Measurements from ENCODE around the gene RRAS. TPM values are rescaled to one million over a fixed set of nuclear protein-coding genes. Genes with fewer than 3 reads are reported as not detected.

The RRAS gene
- total RNA-seq, 6 experiments from 2014 or later: 8.5 to 16.4 (median 11.5) TPM

DNA sequence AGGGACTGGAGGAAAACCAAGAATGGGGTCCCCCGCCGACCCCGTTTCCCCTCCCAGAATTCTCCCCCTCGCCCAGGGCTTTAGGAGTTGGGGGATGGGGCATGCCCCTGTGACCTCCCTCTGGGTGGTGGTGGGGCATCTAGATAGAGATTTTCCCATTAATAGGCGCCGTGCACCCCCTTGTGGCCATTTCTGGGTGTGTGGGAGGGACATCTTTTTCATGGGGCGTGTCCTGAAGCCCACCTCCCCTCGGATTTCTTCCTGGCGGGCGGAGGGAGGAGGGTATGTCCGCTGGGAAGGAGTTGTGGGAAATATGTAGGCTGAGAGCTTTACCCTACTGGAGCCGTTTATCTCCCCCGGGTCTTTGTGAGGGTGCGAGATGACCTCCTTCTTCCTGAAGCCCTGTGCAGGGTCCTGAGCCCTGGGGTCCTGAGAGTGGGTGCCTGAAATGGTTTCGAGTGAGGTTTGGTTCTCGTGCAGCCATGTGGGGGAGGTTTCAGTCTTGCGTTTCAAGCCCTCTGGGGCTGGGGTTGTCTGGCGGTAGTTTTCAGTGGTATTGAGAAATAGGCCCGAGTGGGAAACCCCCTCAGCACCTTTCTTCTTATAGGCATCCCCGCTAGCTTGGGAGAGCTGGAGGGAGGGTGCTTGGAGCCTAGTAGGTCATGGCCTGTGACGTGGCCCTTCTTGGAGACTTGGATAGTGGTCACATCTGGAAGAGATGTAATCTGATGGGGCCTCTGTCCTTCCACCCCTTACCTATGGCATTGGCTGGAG, 38.1 kb upstream of the RRAS start:
- ATAC-seq (no peak), DNase-seq (peak; percentile 47 to 76 (median 73))
- TF ChIP-seq, protein P1, sequence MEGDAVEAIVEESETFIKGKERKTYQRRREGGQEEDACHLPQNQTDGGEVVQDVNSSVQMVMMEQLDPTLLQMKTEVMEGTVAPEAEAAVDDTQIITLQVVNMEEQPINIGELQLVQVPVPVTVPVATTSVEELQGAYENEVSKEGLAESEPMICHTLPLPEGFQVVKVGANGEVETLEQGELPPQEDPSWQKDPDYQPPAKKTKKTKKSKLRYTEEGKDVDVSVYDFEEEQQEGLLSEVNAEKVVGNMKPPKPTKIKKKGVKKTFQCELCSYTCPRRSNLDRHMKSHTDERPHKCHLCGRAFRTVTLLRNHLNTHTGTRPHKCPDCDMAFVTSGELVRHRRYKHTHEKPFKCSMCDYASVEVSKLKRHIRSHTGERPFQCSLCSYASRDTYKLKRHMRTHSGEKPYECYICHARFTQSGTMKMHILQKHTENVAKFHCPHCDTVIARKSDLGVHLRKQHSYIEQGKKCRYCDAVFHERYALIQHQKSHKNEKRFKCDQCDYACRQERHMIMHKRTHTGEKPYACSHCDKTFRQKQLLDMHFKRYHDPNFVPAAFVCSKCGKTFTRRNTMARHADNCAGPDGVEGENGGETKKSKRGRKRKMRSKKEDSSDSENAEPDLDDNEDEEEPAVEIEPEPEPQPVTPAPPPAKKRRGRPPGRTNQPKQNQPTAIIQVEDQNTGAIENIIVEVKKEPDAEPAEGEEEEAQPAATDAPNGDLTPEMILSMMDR (IDR thresholded peaks at IDR 0.05): peak; percentile 56 to 58 (median 58)
- TF ChIP-seq POLR2A (IDR thresholded peaks at IDR 0.05): no peak
- H3K4me1 ChIP-seq: peaks cover 0 to 14% (median 4%) of the 10 kb centered on the region in 4 donors
- H3K36me3 ChIP-seq: peaks cover 0 to 20% (median 5%) of the 10 kb centered on the region in 4 donors
- peak overlapping the region; percentile 63 to 88 (median 83) for H3K27ac ChIP-seq
- H3K27me3 ChIP-seq: no peaks in the 10 kb centered on the region
- H3K4me3 ChIP-seq: peak overlapping the region; percentile 85 to 99 (median 93)
- no peaks in the 10 kb centered on the region for H3K9me3 ChIP-seq
- WGBS (ENCODE audit: insufficient coverage, low coverage, low lambda C conversion rate, missing lambda C conversion rate): 2% methylated on average over 9 of the region's 21 CpGs
- intact Hi-C loops (cut with DNase I): no loop called here

DNA sequence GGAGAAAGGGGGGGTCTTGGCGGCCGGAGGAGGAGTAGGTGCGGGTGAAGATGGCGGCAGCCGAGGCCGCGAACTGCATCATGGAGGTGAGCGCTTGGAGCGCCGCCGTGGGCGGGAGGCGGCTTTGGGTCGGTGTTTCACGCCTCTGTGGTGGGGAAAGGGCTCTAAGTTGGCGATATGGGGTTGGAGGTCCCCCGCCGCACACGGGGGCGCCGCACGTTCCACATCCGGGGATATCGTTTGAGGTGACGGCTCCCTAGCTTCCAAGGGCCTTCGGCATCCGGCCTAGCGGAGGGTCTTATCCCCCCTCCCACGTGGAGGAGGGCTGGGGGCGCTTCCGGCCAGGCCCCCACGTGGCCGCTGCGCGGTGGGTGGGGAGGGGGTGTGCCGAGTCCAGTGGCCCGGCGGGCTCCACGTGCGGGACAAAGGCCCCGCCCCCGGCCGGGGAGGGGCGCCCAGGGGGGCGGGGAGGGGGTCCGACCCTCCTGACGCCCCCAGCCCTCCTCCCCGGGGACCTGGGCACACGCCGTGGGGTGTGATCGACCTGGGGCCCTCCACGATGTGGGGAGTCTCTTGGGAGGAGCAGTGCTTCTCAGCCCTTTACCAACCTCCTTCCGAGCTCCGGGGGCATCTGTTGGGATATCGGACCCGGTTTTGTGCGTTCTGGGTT, 37.4 kb upstream of the RRAS start, which contains the start of gene PRMT1:
TSS of gene PRMT1 (plus strand) at position 41 of the 670 bp plus-strand sequence. CDS start at position 51, 10 bp downstream.
- Histone ChIP-seq H3K4me3 (peak within 1 kb of the TSS; percentile 85 to 99 (median 93)), H3K36me3 (peaks cover 0 to 13% (median 4%) of the 10 kb centered on the region in 4 donors), H3K27ac (peak within 1 kb of the TSS; percentile 87 to 93 (median 89)), H3K27me3 (no peaks in the 10 kb centered on the region), H3K9me3 (no peaks in the 10 kb centered on the region), H3K4me1 (peaks cover 0 to 14% (median 4%) of the 10 kb centered on the region in 4 donors)
- WGBS (ENCODE audit: insufficient coverage, low coverage, low lambda C conversion rate, missing lambda C conversion rate): 0% methylated on average over 5 of the region's 57 CpGs
- DNase-seq (peak in 2 of 3 donors; percentile 68), ATAC-seq (peak; percentile 2 to 27 (median 13))
- TF ChIP-seq, protein P1 (IDR thresholded peaks at IDR 0.05): no peak
- TF ChIP-seq POLR2A (IDR thresholded peaks at IDR 0.05): peak; percentile 91
- intact Hi-C loops (cut with DNase I): no loop called here

DNA sequence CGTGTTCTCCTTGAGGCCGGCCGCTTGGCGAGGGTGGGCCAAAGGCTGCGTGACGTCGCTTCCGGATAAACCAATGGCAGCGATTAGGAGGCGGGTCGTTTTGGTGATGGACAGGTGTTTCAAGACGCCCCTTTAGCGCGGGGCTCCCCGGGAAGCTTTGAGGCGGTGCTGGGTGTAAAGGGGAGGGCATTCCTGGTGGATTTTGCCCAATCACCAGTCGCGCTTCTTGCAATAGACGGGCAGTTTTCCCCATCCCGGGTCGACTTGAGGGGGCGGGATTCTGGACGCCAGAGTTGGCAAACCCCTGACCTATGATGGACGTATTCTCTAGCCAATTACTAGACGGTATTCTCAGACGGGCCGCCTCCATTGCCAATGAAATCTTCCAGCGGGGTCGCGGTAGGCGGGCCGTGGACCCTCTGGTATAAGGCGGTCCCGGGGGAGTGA, 36.9 kb upstream of the RRAS start:
- peak overlapping the region; percentile 87 to 93 (median 89) for H3K27ac ChIP-seq
- 0% methylated on average over 14 of the region's 34 CpGs for WGBS (ENCODE audit: insufficient coverage, low coverage, low lambda C conversion rate, missing lambda C conversion rate)
- intact Hi-C loops (cut with DNase I): no loop called here
- TF ChIP-seq POLR2A (IDR thresholded peaks at IDR 0.05): no peak
- TF ChIP-seq, protein P1 (IDR thresholded peaks at IDR 0.05): no peak
- H3K4me1 ChIP-seq: peaks cover 0 to 18% (median 4%) of the 10 kb centered on the region in 4 donors
- H3K4me3 ChIP-seq: peak overlapping the region; percentile 85 to 99 (median 93)
- no peaks in the 10 kb centered on the region for H3K27me3 ChIP-seq
- ATAC-seq (peak; percentile 80 to 90 (median 84)), DNase-seq (peak; percentile 99 to 100 (median 100))
- H3K36me3 ChIP-seq: peaks cover 0 to 7% (median 1%) of the 10 kb centered on the region in 4 donors
- no peaks in the 10 kb centered on the region for H3K9me3 ChIP-seq

DNA sequence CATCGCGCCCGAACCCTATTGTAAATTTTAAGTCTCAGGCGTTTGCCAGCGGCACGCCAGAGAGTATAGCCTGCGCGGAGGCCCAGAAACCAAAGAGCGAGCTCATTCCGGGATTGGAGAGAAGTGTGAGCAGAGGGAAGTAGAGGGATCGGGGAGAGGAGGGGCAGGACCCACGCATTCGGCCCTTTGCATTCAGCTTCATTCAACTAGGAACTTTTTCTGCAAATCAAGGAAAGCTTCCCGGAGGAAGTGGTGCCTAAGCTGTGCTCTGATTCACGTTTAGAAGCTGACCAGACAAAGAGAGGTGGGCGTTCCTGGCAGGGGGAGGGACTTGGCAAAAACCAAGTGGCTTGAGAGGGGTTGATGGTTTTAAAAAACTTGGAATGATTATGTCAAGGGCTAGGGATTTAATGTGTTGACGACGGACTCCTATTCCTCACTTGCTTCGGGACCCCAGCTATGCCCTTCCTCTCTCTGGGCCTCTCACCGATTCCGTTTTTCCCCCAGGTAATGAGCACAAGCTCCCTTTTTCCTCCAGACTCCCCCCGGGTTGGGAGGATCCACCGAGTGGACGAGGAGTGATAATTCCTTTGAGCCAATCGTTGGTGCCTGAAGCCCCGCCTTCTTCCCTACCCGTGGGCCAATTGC, 36.3 kb upstream of the RRAS start:
- WGBS (ENCODE audit: insufficient coverage, low coverage, low lambda C conversion rate, missing lambda C conversion rate): 2% methylated on average over 24 of the region's 27 CpGs

More for the DNA sequence above, 36.3 kb upstream of the RRAS start:
- Histone ChIP-seq H3K9me3 (no peaks in the 10 kb centered on the region), H3K4me1 (peaks cover 0 to 21% (median 4%) of the 10 kb centered on the region in 4 donors), H3K36me3 (peaks cover 0 to 4% (median 0%) of the 10 kb centered on the region in 4 donors), H3K4me3 (peak overlapping the region; percentile 22 to 43 (median 27)), H3K27me3 (no peaks in the 10 kb centered on the region), H3K27ac (peak overlapping the region; percentile 87 to 93 (median 89))
- peak; percentile 79 for TF ChIP-seq POLR2A (IDR thresholded peaks at IDR 0.05)
- TF ChIP-seq, protein P1 (IDR thresholded peaks at IDR 0.05): no peak
- intact Hi-C loops (cut with DNase I): no loop called here
- DNase-seq: peak; percentile 77 to 88 (median 83)
- ATAC-seq: peak; percentile 49 to 56 (median 56)

Data from right lobe of liver (tissue), 6 donors.